ENCODE data around the gene TBCD.

GRCh38 chr17:82989881-82990280 is 238.0 kb downstream of the TBCD start:
- no peak for TF ChIP-seq CTCF (conservative IDR thresholded peaks at IDR 0.05; ENCODE audit: low read depth, low read length)
- TF ChIP-seq EZH2phosphoT487 (IDR thresholded peaks at IDR 0.05; ENCODE audit: borderline replicate concordance, low read length) = no peak
